ENCODE measurements around the gene TBC1D22A. TPM values are rescaled to one million over a fixed set of nuclear protein-coding genes. Genes with fewer than 3 reads are reported as not detected.

The TBC1D22A gene
- total RNA-seq, 6 experiments from 2014 or later, result 10.9 to 18.1 (median 14.0) TPM

DNA sequence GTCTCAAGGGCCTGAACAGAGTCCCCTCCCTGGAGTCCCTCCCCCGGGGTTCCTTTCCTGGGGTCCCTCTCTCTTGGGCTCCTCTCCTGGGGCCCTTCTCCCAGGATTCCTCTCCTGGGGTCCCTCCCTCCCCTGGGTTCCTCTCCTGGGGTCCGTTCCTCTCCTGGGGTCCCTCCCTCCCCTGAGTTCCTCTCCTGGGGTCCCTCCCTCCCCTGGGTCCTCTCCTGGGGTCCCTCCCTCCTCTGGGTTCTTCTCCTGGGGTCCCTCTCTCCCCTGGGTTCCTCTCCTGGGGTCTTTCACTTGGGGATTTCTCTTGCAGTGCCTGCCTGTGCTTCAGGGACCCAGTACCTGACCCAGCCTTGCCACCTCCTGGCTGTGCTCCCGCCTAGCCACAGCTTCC lies 386.1 kb downstream of the TBC1D22A start:
- Histone ChIP-seq H3K36me3 (no peaks in the 10 kb centered on the region), H3K27me3 (no peaks in the 10 kb centered on the region), H3K9me3 (no peaks in the 10 kb centered on the region), H3K4me1 (no peaks in the 10 kb centered on the region), H3K27ac (no peak overlapping the region), H3K4me3 (no peak overlapping the region)
- DNase-seq (no peak), ATAC-seq (no peak)
- TF ChIP-seq POLR2A (IDR thresholded peaks at IDR 0.05) (no peak), CTCF (IDR thresholded peaks at IDR 0.05) (no peak)
- WGBS (ENCODE audit: insufficient coverage, low coverage, low lambda C conversion rate, missing lambda C conversion rate), result 100% methylated on average over 1 of the region's 3 CpGs
- intact Hi-C loops (cut with DNase I), result no loop called here

- H3K4me1 ChIP-seq, result no peaks in the 10 kb centered on the region
- H3K9me3 ChIP-seq, result no peaks in the 10 kb centered on the region
- H3K27ac ChIP-seq, result no peak overlapping the region
- ATAC-seq, result no peak
- 90% methylated on average over 20 of the region's 31 CpGs for WGBS (ENCODE audit: insufficient coverage, low coverage, low lambda C conversion rate, missing lambda C conversion rate)
- no peak overlapping the region for H3K4me3 ChIP-seq
- TF ChIP-seq POLR2A (IDR thresholded peaks at IDR 0.05) (no peak), CTCF (IDR thresholded peaks at IDR 0.05) (no peak)
- H3K27me3 ChIP-seq, result no peaks in the 10 kb centered on the region
- DNase-seq, result no peak
- H3K36me3 ChIP-seq, result no peaks in the 10 kb centered on the region
- intact Hi-C loops (cut with DNase I), result no loop called here
Measured at GRCh38 chr22:47148956-47149728, 386.7 kb downstream of the TBC1D22A start.

GRCh38 chr22:47149976-47150375 lies 387.5 kb downstream of the TBC1D22A start:
- DNase-seq, result no peak

GRCh38 chr22:47150426-47150825 lies 388.0 kb downstream of the TBC1D22A start:
- intact Hi-C loops (cut with DNase I), result no loop called here
- DNase-seq, result no peak
- Histone ChIP-seq H3K9me3 (no peaks in the 10 kb centered on the region), H3K27me3 (no peaks in the 10 kb centered on the region), H3K4me3 (no peak overlapping the region), H3K4me1 (no peaks in the 10 kb centered on the region), H3K36me3 (no peaks in the 10 kb centered on the region), H3K27ac (no peak overlapping the region)
- TF ChIP-seq POLR2A (IDR thresholded peaks at IDR 0.05) (no peak), CTCF (IDR thresholded peaks at IDR 0.05) (no peak)
- no peak for ATAC-seq
- WGBS (ENCODE audit: insufficient coverage, low coverage, low lambda C conversion rate, missing lambda C conversion rate), result 0% methylated on average over 1 of the region's 21 CpGs

More at GRCh38 chr22:47149976-47150375, 387.5 kb downstream of the TBC1D22A start:
- Histone ChIP-seq H3K4me1 (no peaks in the 10 kb centered on the region), H3K9me3 (no peaks in the 10 kb centered on the region), H3K36me3 (no peaks in the 10 kb centered on the region), H3K27ac (no peak overlapping the region), H3K4me3 (no peak overlapping the region), H3K27me3 (no peaks in the 10 kb centered on the region)
- intact Hi-C loops (cut with DNase I), result no loop called here
- ATAC-seq, result no peak
- 100% methylated on average over 2 of the region's 13 CpGs for WGBS (ENCODE audit: insufficient coverage, low coverage, low lambda C conversion rate, missing lambda C conversion rate)
- TF ChIP-seq POLR2A (IDR thresholded peaks at IDR 0.05), result no peak

- no peak for ATAC-seq
- DNase-seq, result no peak
- 93% methylated on average over 14 of the region's 19 CpGs for WGBS (ENCODE audit: insufficient coverage, low coverage, low lambda C conversion rate, missing lambda C conversion rate)
Measured at GRCh38 chr22:47151064-47151463, 388.6 kb downstream of the TBC1D22A start.

More at GRCh38 chr22:47151064-47151463, 388.6 kb downstream of the TBC1D22A start:
- Histone ChIP-seq H3K36me3 (no peaks in the 10 kb centered on the region), H3K27me3 (no peaks in the 10 kb centered on the region), H3K9me3 (no peaks in the 10 kb centered on the region), H3K4me3 (no peak overlapping the region), H3K27ac (no peak overlapping the region), H3K4me1 (no peaks in the 10 kb centered on the region)
- TF ChIP-seq CTCF (IDR thresholded peaks at IDR 0.05) (no peak), POLR2A (IDR thresholded peaks at IDR 0.05) (no peak)
- intact Hi-C loops (cut with DNase I), result no loop called here

Data from right lobe of liver (tissue), 6 donors.